CD4-positive, alpha-beta T cell treated with Interleukin-2 at 100 ng/mL for 4 hours (primary cell): Measurements from ENCODE around the gene ZNF365.

Experiments used
- DNase-seq: peaks from one replicate; pipeline ENCODE4 v3.0.0-alpha.2; 2020; ENCODE audit warnings: low spot score

ZNF365 gene

GRCh38 chr10:62422068-62422590 lies 48.0 kb downstream of the ZNF365 start:
- DNase-seq, result no peak

GRCh38 chr10:62424026-62424425 lies 49.9 kb downstream of the ZNF365 start:
- peak; percentile 7 for DNase-seq

GRCh38 chr10:62426086-62426485 lies 51.9 kb downstream of the ZNF365 start:
- no peak for DNase-seq

- DNase-seq, result no peak
Measured at GRCh38 chr10:62426600-62426999, 52.4 kb downstream of the ZNF365 start.

- DNase-seq, result no peak
Measured at GRCh38 chr10:62430881-62431280, 56.7 kb downstream of the ZNF365 start.

GRCh38 chr10:62433181-62433692 lies 59.1 kb downstream of the ZNF365 start:
- peak; percentile 70 for DNase-seq

- DNase-seq, result no peak
Measured at GRCh38 chr10:62433901-62434300, 59.7 kb downstream of the ZNF365 start.

- DNase-seq, result peak; percentile 77
Measured at GRCh38 chr10:62437696-62438095, 63.5 kb downstream of the ZNF365 start.

GRCh38 chr10:62442006-62442405 lies 67.8 kb downstream of the ZNF365 start:
- DNase-seq, result no peak

GRCh38 chr10:62442894-62443669 lies 68.9 kb downstream of the ZNF365 start:
- DNase-seq, result no peak

- no peak for DNase-seq
Measured at GRCh38 chr10:62443866-62444265, 69.7 kb downstream of the ZNF365 start.

- DNase-seq, result no peak
Measured at GRCh38 chr10:62446627-62447026, 72.5 kb downstream of the ZNF365 start.

GRCh38 chr10:62450912-62451610 lies 76.9 kb downstream of the ZNF365 start:
- DNase-seq, result no peak

- DNase-seq, result no peak
Measured at GRCh38 chr10:62451611-62451975, 77.4 kb downstream of the ZNF365 start.
